Activated naive CD8-positive, alpha-beta T cell treated with anti-CD3 and anti-CD28 coated beads, Interleukin-2, amount 50 U/mL, for 16 hours (primary cell): ENCODE measurements around the gene EXOC4.

ENCODE experiments used
- DNase-seq: peaks from one replicate; pipeline ENCODE4 v3.0.0-alpha.2; 2020; ENCODE audit warnings: low read depth, low spot score

Gene EXOC4

GRCh38 chr7:133827707-133828623 lies 575.1 kb downstream of the EXOC4 start:
- no peak for DNase-seq

GRCh38 chr7:133828906-133829305 lies 576.0 kb downstream of the EXOC4 start:
- no peak for DNase-seq

GRCh38 chr7:133829336-133829897 lies 576.5 kb downstream of the EXOC4 start:
- DNase-seq = no peak

DNA sequence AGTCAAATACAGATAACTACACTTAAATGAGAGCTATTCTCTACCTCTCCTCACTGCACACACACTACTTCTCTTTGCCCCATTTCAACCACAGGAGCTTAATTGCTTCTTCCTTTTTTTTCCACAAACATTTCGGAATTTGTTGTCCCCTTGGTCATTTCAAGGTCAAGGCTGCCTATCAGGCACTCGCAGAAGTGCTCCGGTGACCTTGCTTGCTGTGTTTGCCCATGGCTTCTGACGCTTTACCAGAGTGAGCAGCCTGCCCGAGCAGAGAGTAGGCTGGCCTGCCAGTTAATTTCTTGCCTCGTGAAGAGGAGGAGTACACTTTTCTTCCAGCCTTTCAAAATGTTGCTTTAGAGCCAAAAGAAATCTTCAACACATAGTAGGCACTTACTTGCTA lies 577.2 kb downstream of the EXOC4 start:
- DNase-seq = no peak

- no peak for DNase-seq
Measured at GRCh38 chr7:133836666-133837065, 583.8 kb downstream of the EXOC4 start.

- DNase-seq = no peak
Measured at GRCh38 chr7:133837224-133837623, 584.3 kb downstream of the EXOC4 start.

GRCh38 chr7:133839121-133839520 lies 586.2 kb downstream of the EXOC4 start:
- no peak for DNase-seq

DNA sequence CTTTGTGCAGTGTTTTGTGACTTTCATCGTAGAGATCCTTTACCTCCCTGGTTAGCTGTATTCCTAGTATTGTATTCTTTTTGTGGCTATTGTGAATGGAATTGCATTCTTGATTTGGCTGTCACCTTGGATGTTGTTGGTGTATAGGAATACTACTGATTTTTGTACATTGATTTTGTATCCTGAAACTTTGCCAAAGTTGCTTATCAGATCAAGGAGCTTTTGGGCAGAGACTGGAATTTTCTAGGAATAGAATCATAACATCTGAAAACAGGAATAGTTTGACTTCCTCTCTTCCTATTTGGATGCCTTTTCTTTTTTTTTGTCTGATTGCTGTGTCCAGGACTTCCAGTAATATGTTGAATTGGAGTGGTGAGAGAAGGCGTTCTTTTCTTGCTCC lies 590.5 kb downstream of the EXOC4 start:
- DNase-seq = no peak

GRCh38 chr7:133845005-133845404 lies 592.1 kb downstream of the EXOC4 start:
- DNase-seq = no peak

GRCh38 chr7:133846203-133846945 lies 593.5 kb downstream of the EXOC4 start:
- DNase-seq = no peak

DNA sequence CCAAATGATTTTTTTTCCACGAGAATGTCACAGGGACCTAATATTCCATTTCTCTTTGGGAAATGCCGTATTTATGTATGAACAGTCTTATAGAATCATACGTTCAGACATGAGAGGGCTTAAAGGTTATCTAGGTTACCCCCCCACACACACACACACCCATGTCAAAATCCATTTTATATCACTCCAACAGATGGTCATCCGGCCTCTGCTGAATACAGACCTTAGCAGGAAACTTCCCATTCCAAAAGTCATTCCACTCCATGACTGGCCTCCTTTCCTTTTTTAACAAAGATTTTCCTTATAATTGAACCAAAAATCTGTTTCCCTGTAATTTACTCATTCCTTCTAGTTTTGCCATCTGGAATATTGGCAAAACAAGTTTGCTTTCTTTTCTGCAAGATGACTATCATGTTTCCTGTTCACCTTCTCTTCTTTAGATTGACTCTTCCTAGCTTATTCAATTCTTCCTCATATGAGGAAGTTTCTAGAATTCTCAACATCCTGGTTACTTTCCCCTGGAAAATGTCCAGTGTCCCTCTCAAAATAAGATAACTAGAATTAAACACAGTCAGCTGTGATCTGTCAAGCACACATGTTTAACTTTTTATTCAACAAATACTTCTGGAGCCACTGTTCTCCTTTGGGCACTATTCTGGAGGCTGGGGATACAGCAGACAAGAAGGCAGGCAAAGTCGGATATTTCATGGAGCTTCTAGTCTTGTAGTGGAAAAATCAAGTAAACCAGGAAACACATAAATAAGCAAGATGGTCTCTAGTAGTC lies 597.8 kb downstream of the EXOC4 start:
- no peak for DNase-seq

DNA sequence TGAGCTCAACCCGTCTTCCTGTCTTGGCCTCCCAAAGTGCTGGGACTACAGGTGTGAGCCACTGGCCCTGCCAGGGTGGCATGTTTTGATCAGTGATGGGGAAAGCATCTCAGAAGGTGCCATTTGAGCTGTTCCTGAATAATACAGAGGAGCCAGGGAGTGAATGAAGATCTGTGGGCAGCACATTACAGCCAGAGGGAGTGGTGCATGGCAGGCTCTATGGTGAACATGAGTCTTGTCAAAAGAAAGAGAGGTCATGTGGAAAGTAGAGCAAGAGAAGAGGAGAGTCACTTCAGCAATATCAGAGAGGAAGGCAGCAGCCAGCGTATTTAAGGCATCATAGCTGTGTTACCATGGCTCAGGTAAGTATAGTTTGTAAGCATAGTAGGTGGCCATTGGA lies 598.5 kb downstream of the EXOC4 start:
- DNase-seq = no peak

GRCh38 chr7:133853706-133854276 lies 600.9 kb downstream of the EXOC4 start:
- no peak for DNase-seq

DNA sequence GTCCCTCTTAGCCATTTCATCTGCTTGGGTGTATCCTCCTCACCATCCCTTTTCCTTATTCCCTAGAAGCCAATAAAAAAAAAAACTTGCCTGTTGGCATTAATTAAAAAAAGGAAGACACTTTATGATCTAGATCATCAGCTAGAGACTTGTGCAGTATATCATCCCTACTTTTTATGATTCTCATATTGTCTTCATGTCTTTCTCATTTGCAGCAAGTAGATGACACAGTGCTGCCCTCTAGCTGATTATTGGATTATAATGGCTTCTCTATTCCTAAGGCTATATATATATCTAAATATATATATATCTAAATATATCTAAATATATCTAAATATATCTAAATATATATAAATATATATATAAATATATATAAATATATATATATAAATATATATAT lies 601.9 kb downstream of the EXOC4 start:
- DNase-seq = no peak

- DNase-seq = no peak
Measured at GRCh38 chr7:133857376-133858119, 604.7 kb downstream of the EXOC4 start.

DNA sequence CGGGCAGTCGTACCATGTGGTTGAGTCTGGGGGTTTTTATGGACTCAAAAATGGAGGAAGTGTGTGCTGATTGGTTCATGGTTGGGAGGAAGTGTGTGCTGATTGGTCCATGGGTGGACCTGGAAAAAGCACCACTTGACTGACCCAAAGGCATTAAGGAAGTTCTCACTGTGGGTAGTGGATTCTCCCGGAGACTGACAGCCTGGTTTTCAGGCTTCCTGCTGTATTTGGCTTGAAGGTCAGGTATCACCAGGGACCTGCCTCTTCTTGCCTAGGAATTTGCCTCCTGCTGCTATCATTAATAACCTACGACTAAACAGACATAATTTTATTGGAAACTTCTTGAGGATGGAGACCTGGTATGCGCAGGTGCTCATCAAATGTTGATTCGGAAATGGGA lies 605.4 kb downstream of the EXOC4 start:
- no peak for DNase-seq

- no peak for DNase-seq
Measured at GRCh38 chr7:133859231-133859630, 606.4 kb downstream of the EXOC4 start.

DNA sequence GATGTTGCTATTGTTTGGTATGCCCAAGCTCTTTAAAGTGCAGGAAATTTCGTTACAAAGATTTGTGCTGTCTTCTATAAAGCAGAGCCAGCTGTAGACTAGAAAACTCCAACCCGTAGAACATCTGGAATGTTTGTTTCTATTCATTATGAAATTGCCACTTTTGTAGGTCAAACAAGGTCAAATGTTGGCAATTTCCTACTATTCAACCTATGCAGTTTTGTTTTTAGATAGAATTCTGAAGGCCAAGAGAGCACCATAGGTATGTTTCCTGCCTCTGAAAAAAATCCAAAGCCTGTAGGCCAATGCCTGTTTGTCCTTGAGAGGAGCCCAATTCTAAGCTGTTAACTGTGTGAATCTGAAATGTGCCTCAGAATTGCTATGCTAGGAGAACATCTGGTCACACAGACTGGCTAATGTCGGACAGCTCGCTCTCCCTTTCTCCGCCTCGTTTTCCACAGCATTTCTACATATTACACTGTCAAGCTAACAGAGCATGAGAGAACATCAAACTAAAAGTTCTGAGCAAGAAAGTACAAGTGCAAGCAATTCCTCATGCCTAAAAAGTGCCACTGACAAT lies 607.1 kb downstream of the EXOC4 start:
- no peak for DNase-seq

GRCh38 chr7:133860628-133861335 lies 607.9 kb downstream of the EXOC4 start:
- DNase-seq = no peak

- no peak for DNase-seq
Measured at GRCh38 chr7:133861876-133862275, 609.0 kb downstream of the EXOC4 start.
